ENCODE results near the gene UVSSA.

UVSSA gene

DNA sequence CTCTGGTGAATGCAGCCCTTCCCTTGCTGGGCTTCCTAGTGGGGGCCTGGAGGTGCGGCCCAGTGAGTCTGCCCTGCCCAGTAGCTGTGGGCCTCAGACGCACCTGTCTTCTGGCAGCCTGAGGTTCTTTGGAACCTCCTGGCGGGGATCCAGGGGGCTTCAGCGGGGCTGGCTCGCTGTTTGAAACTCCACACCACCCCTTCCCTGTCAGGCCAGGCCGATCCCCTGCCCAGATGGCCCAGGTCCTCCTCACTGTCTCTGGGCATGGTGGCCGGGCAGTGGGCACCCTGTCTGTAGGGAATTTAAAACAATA lies 69.9 kb downstream of the UVSSA start:
- Histone ChIP-seq H3K9ac (ENCODE audit: low read length) (no peak overlapping the region), H3K4me1 (ENCODE audit: low read length) (no peaks in the 10 kb centered on the region), H2AFZ (ENCODE audit: low read length) (no peak overlapping the region), H3K36me3 (replicated peaks; ENCODE audit: insufficient read depth, low read length) (no peaks in the 10 kb centered on the region), H3K9me3 (replicated peaks; ENCODE audit: insufficient read depth, low read length) (no peaks in the 10 kb centered on the region), H3K9me2 (replicated peaks; ENCODE audit: insufficient read depth, low read length) (no peaks in the 10 kb centered on the region), H3F3A (ENCODE audit: insufficient read depth, low read length) (no peaks in the 10 kb centered on the region), H3K79me2 (ENCODE audit: low read length) (no peaks in the 10 kb centered on the region), H3K4me2 (ENCODE audit: low read depth, low read length) (no peak overlapping the region), H3K27me3 (replicated peaks; ENCODE audit: insufficient read depth, low read length) (peaks cover 3% of the 10 kb centered on the region), H3K27ac (ENCODE audit: low read length) (no peak overlapping the region), H3K4me3 (ENCODE audit: low read length) (no peak overlapping the region), H4K20me1 (ENCODE audit: insufficient read depth, low read length) (no peaks in the 10 kb centered on the region)
- TF ChIP-seq EZH2phosphoT487 (IDR thresholded peaks at IDR 0.05; ENCODE audit: low read length): no peak
- no peak for TF ChIP-seq EZH2 (optimal IDR thresholded peaks at IDR 0.05; ENCODE audit: low read depth, low read length)
- TF ChIP-seq, protein P1, sequence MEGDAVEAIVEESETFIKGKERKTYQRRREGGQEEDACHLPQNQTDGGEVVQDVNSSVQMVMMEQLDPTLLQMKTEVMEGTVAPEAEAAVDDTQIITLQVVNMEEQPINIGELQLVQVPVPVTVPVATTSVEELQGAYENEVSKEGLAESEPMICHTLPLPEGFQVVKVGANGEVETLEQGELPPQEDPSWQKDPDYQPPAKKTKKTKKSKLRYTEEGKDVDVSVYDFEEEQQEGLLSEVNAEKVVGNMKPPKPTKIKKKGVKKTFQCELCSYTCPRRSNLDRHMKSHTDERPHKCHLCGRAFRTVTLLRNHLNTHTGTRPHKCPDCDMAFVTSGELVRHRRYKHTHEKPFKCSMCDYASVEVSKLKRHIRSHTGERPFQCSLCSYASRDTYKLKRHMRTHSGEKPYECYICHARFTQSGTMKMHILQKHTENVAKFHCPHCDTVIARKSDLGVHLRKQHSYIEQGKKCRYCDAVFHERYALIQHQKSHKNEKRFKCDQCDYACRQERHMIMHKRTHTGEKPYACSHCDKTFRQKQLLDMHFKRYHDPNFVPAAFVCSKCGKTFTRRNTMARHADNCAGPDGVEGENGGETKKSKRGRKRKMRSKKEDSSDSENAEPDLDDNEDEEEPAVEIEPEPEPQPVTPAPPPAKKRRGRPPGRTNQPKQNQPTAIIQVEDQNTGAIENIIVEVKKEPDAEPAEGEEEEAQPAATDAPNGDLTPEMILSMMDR (IDR thresholded peaks at IDR 0.05; ENCODE audit: low read length): no peak
- DNase-seq: no peak

DNA sequence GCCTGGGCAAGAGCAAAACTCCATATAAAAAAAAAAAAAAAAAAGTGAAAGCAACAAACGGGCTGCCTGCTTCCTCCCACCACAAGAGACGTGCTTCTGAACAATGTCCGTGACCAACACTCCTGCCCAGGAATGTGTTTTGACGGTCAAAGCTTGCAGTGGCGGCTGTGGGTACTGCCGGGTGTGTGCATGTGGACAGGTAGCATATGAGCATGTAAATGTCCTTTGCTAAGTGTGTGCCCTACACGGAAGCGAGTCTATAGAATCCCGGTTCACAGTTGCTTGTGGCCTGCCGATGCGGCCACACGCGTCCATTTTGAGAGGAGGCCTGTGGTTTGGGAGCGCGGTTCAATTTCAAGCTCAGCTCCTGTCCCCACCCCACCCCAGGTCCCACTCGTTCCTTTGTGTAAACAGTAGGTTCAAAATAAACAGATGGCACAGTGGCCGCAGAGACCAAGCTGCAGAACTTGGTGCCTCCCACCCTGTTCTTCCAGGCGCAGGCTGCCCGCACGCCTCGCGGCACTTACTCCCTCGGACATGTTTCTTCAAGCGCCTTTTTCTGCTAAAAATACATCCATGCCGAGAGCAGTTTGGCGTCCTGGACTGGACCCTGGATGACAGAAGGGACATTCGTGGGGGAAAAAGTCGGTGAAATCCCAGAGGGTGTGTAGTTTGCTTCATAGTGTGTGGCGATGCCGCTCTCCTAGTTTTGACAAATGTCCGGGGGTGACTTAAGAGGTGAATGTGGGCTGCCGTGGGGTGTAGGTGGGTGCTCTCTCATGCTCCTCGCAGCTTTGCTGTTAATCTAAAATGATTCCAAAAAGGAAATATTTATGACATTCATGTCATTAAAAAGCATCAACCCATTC lies 70.7 kb downstream of the UVSSA start:
- Histone ChIP-seq H3K27me3 (replicated peaks; ENCODE audit: insufficient read depth, low read length) (peaks cover 3% of the 10 kb centered on the region), H3K9me2 (replicated peaks; ENCODE audit: insufficient read depth, low read length) (no peaks in the 10 kb centered on the region), H2AFZ (ENCODE audit: low read length) (no peak overlapping the region), H4K20me1 (ENCODE audit: insufficient read depth, low read length) (no peaks in the 10 kb centered on the region), H3K4me3 (ENCODE audit: low read length) (no peak overlapping the region), H3K9ac (ENCODE audit: low read length) (no peak overlapping the region), H3K4me1 (ENCODE audit: low read length) (no peaks in the 10 kb centered on the region), H3K79me2 (ENCODE audit: low read length) (no peaks in the 10 kb centered on the region), H3F3A (ENCODE audit: insufficient read depth, low read length) (no peaks in the 10 kb centered on the region), H3K9me3 (replicated peaks; ENCODE audit: insufficient read depth, low read length) (no peaks in the 10 kb centered on the region), H3K4me2 (ENCODE audit: low read depth, low read length) (no peak overlapping the region), H3K27ac (ENCODE audit: low read length) (no peak overlapping the region), H3K36me3 (replicated peaks; ENCODE audit: insufficient read depth, low read length) (no peaks in the 10 kb centered on the region)
- TF ChIP-seq EZH2 (optimal IDR thresholded peaks at IDR 0.05; ENCODE audit: low read depth, low read length): no peak
- TF ChIP-seq EZH2phosphoT487 (IDR thresholded peaks at IDR 0.05; ENCODE audit: low read length): no peak
- TF ChIP-seq, protein P1 (IDR thresholded peaks at IDR 0.05; ENCODE audit: low read length): no peak
- no peak for DNase-seq

DNA sequence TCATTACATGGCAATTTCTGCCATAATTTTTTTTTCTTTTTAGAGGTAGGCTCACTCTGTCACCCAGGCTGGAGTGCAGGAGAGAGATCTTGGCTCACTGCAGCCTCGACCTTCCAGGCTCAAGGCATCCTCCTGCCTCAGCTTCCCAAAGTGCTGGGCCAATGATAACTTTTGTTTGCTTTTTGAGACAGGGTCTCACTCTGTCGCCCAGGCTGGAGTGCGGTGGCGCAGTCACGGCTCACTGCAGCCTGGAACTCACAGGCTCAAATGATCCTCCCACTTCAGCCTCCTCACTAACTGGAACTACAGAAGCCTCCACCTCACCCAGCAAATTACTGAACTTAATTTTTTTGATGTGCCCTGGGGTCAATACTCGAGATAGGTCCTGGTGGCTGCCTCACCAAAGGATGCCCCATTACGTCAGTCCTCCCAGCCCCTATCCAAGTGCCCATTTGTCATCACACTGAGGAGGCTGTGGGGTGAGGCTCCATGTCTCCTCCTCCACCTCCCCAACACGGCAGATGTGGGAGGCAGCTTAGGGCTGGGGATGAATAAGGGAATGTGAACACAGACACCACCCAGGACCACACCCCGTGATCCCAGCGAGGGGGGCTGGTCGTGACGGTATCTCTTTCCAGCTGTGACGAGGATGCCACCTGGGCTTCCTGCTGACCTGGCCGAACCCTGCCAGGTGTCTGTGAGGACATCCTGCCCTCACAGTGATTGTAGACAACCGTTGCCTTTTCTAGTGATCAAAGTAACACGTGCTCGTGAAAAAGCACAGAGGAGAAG lies 71.7 kb downstream of the UVSSA start:
- Histone ChIP-seq H3K9me3 (replicated peaks; ENCODE audit: insufficient read depth, low read length) (no peaks in the 10 kb centered on the region), H3K4me1 (ENCODE audit: low read length) (no peaks in the 10 kb centered on the region), H3K4me3 (ENCODE audit: low read length) (no peak overlapping the region), H3K36me3 (replicated peaks; ENCODE audit: insufficient read depth, low read length) (no peaks in the 10 kb centered on the region), H4K20me1 (ENCODE audit: insufficient read depth, low read length) (no peaks in the 10 kb centered on the region), H3K27ac (ENCODE audit: low read length) (no peak overlapping the region), H3K79me2 (ENCODE audit: low read length) (no peaks in the 10 kb centered on the region), H2AFZ (ENCODE audit: low read length) (no peak overlapping the region), H3F3A (ENCODE audit: insufficient read depth, low read length) (no peaks in the 10 kb centered on the region), H3K4me2 (ENCODE audit: low read depth, low read length) (no peak overlapping the region), H3K9me2 (replicated peaks; ENCODE audit: insufficient read depth, low read length) (no peaks in the 10 kb centered on the region), H3K27me3 (replicated peaks; ENCODE audit: insufficient read depth, low read length) (peaks cover 3% of the 10 kb centered on the region), H3K9ac (ENCODE audit: low read length) (no peak overlapping the region)
- DNase-seq: no peak
- TF ChIP-seq EZH2 (optimal IDR thresholded peaks at IDR 0.05; ENCODE audit: low read depth, low read length) (no peak), EZH2phosphoT487 (IDR thresholded peaks at IDR 0.05; ENCODE audit: low read length) (no peak)
- TF ChIP-seq, protein P1 (IDR thresholded peaks at IDR 0.05; ENCODE audit: low read length): no peak

Measured in MM.1S (cell line).